ENCODE data around the gene FAM76B.

GRCh38 chr11:95736355-95736754 is 53.2 kb downstream of the FAM76B start:
- TF ChIP-seq, protein P1, sequence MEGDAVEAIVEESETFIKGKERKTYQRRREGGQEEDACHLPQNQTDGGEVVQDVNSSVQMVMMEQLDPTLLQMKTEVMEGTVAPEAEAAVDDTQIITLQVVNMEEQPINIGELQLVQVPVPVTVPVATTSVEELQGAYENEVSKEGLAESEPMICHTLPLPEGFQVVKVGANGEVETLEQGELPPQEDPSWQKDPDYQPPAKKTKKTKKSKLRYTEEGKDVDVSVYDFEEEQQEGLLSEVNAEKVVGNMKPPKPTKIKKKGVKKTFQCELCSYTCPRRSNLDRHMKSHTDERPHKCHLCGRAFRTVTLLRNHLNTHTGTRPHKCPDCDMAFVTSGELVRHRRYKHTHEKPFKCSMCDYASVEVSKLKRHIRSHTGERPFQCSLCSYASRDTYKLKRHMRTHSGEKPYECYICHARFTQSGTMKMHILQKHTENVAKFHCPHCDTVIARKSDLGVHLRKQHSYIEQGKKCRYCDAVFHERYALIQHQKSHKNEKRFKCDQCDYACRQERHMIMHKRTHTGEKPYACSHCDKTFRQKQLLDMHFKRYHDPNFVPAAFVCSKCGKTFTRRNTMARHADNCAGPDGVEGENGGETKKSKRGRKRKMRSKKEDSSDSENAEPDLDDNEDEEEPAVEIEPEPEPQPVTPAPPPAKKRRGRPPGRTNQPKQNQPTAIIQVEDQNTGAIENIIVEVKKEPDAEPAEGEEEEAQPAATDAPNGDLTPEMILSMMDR (IDR thresholded peaks at IDR 0.05), result no peak
- no peak for TF ChIP-seq EZH2 (IDR thresholded peaks at IDR 0.05)
